Left ventricle myocardium inferior (tissue), 1 donor: Measurements from ENCODE around the gene PITRM1. TPM values are rescaled to one million over a fixed set of nuclear protein-coding genes. Genes with fewer than 3 reads are reported as not detected.

Source experiments
- DNase-seq: peaks from one replicate; pipeline ENCODE4 v3.0.0-alpha.2; 2020
- H3K27ac ChIP-seq: fragments of 200-600 bp; replicated peaks from 2 replicates; pipeline ENCODE4 v1.8.0; 2021
- H3K27me3 ChIP-seq: fragments of 200-600 bp; 2 replicates; pipeline ENCODE4 v1.8.0; 2021; ENCODE audit warnings: low read depth
- H3K36me3 ChIP-seq: fragments of 200-600 bp; 2 replicates; pipeline ENCODE4 v1.8.0; 2021
- H3K4me1 ChIP-seq: fragments of 200-600 bp; 2 replicates; pipeline ENCODE4 v1.8.0; 2021
- H3K4me3 ChIP-seq: fragments of 200-600 bp; 2 replicates; pipeline ENCODE4 v1.8.0; 2021; ENCODE audit warnings: mild to moderate bottlenecking, moderate library complexity
- H3K9me3 ChIP-seq: fragments of 200-600 bp; replicated peaks from 2 replicates; pipeline ENCODE4 v1.8.0; 2021
- CTCF ChIP-seq: fragments of 200-600 bp; IDR thresholded peaks from 2 replicates; pipeline ENCODE4 v1.8.0; 2021; ENCODE audit warnings: antibody characterized with exemption, mild to moderate bottlenecking, borderline replicate concordance
- intact Hi-C: fragments of 100-400 bp; cut with micrococcal nuclease; formaldehyde crosslinking; loops from one replicate; pipeline ENCODE4 v1.11.0; 2022
- total RNA-seq: library from RNA; stranded (reverse); fragmentation: NEBNext Ultra II Directional; extraction: Animal tissue kit (Norgen Biotek cat#: 25700); gene quantifications from one replicate; pipeline ENCODE4 v1.2.1, GENCODE V29; 2021
- donor health status: DM: no; HTN: yes; CAD: no; lungs with severe emphysema.

Gene PITRM1
- total RNA-seq, 1 donor from 2014 or later, result 91.4 TPM

- H3K27me3 ChIP-seq, result no peaks in the 10 kb centered on the region
- peaks cover 92% of the 10 kb centered on the region for H3K36me3 ChIP-seq
- peak; percentile 17 for TF ChIP-seq CTCF
- H3K4me3 ChIP-seq, result no peak overlapping the region
- H3K27ac ChIP-seq, result no peak overlapping the region
- no peaks in the 10 kb centered on the region for H3K9me3 ChIP-seq
- intact Hi-C loops, result no loop called here
- no peak for DNase-seq
- no peaks in the 10 kb centered on the region for H3K4me1 ChIP-seq
Measured at GRCh38 chr10:3162533-3162932, 10.0 kb downstream of the PITRM1 start.

- intact Hi-C loops, result no loop called here
- peak; percentile 40 for DNase-seq
- no peaks in the 10 kb centered on the region for H3K4me1 ChIP-seq
- no peaks in the 10 kb centered on the region for H3K9me3 ChIP-seq
- H3K27me3 ChIP-seq, result no peaks in the 10 kb centered on the region
- peak overlapping the region; percentile 30 for H3K27ac ChIP-seq
- H3K4me3 ChIP-seq, result no peak overlapping the region
- H3K36me3 ChIP-seq, result peaks cover 92% of the 10 kb centered on the region
- TF ChIP-seq CTCF, result no peak
Measured at GRCh38 chr10:3159152-3159551, 13.4 kb downstream of the PITRM1 start.

GRCh38 chr10:3154666-3155065 is 17.9 kb downstream of the PITRM1 start:
- TF ChIP-seq CTCF, result no peak
- DNase-seq, result no peak
- Histone ChIP-seq H3K4me3 (no peak overlapping the region), H3K9me3 (no peaks in the 10 kb centered on the region), H3K36me3 (peaks cover 100% of the 10 kb centered on the region), H3K27me3 (no peaks in the 10 kb centered on the region), H3K27ac (no peak overlapping the region), H3K4me1 (no peaks in the 10 kb centered on the region)
- intact Hi-C loops, result no loop called here

GRCh38 chr10:3152566-3152935 is 20.0 kb downstream of the PITRM1 start:
- no peak for TF ChIP-seq CTCF
- Histone ChIP-seq H3K4me3 (no peak overlapping the region), H3K27ac (no peak overlapping the region), H3K9me3 (no peaks in the 10 kb centered on the region), H3K36me3 (peaks cover 100% of the 10 kb centered on the region), H3K4me1 (no peaks in the 10 kb centered on the region), H3K27me3 (no peaks in the 10 kb centered on the region)
- intact Hi-C loops, result no loop called here
- no peak for DNase-seq

GRCh38 chr10:3151889-3152565 is 20.6 kb downstream of the PITRM1 start:
- no peak for TF ChIP-seq CTCF

GRCh38 chr10:3150961-3151360 is 21.6 kb downstream of the PITRM1 start:
- no peaks in the 10 kb centered on the region for H3K4me1 ChIP-seq
- H3K9me3 ChIP-seq, result no peaks in the 10 kb centered on the region
- H3K27me3 ChIP-seq, result no peaks in the 10 kb centered on the region
- DNase-seq, result no peak
- intact Hi-C loops, result no loop called here
- peaks cover 100% of the 10 kb centered on the region for H3K36me3 ChIP-seq
- H3K27ac ChIP-seq, result no peak overlapping the region
- TF ChIP-seq CTCF, result no peak
- H3K4me3 ChIP-seq, result no peak overlapping the region

More at GRCh38 chr10:3151889-3152565, 20.6 kb downstream of the PITRM1 start:
- no peaks in the 10 kb centered on the region for H3K27me3 ChIP-seq
- no peaks in the 10 kb centered on the region for H3K4me1 ChIP-seq
- H3K27ac ChIP-seq, result no peak overlapping the region
- intact Hi-C loops, result no loop called here
- no peak overlapping the region for H3K4me3 ChIP-seq
- no peak for DNase-seq
- H3K36me3 ChIP-seq, result peaks cover 100% of the 10 kb centered on the region
- H3K9me3 ChIP-seq, result no peaks in the 10 kb centered on the region
